ENCODE results near the gene MAGI2. TPM values are rescaled to one million over a fixed set of nuclear protein-coding genes. Genes with fewer than 3 reads are reported as not detected.
A peak's percentile ranks its signal among the peaks of the same experiment; 100 is the strongest.

MAGI2 gene
- total RNA-seq, 1 experiment from 2014 or later = 0.22 TPM

DNA sequence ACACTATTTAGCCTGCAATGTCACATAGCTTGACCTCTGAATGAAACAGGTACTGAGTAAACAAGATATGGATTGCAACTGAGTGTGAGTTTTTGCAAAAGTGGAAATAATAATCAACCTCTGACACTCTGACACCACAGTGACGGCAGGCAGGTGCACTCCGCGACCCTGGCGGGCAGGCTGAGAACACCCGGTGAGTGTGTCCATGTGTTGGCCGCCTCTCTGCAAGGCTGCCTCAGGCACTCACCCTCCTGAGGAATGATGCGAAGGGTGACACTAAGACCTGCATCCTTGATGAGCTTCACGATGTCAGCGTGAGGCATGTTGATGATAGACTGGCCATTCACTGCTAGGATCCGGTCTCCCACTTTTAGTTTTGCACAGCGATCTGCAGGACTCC lies 1318.7 kb downstream of the MAGI2 start (continued):
- TF ChIP-seq, protein P1, sequence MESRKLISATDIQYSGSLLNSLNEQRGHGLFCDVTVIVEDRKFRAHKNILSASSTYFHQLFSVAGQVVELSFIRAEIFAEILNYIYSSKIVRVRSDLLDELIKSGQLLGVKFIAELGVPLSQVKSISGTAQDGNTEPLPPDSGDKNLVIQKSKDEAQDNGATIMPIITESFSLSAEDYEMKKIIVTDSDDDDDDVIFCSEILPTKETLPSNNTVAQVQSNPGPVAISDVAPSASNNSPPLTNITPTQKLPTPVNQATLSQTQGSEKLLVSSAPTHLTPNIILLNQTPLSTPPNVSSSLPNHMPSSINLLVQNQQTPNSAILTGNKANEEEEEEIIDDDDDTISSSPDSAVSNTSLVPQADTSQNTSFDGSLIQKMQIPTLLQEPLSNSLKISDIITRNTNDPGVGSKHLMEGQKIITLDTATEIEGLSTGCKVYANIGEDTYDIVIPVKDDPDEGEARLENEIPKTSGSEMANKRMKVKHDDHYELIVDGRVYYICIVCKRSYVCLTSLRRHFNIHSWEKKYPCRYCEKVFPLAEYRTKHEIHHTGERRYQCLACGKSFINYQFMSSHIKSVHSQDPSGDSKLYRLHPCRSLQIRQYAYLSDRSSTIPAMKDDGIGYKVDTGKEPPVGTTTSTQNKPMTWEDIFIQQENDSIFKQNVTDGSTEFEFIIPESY (IDR thresholded peaks at IDR 0.05; ENCODE audit: extremely low read depth, insufficient replicate concordance, low read length) = no peak
- TF ChIP-seq, protein P2, sequence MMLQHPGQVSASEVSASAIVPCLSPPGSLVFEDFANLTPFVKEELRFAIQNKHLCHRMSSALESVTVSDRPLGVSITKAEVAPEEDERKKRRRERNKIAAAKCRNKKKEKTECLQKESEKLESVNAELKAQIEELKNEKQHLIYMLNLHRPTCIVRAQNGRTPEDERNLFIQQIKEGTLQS (IDR thresholded peaks at IDR 0.05) = no peak
- TF ChIP-seq JUND (IDR thresholded peaks at IDR 0.05) = no peak
- TF ChIP-seq CBX3 (IDR thresholded peaks at IDR 0.05; ENCODE audit: low read depth) = no peak
- no peak for TF ChIP-seq TCF7L2 (IDR thresholded peaks at IDR 0.05; ENCODE audit: borderline replicate concordance, extremely low read depth, insufficient read depth, insufficient read length)

DNA sequence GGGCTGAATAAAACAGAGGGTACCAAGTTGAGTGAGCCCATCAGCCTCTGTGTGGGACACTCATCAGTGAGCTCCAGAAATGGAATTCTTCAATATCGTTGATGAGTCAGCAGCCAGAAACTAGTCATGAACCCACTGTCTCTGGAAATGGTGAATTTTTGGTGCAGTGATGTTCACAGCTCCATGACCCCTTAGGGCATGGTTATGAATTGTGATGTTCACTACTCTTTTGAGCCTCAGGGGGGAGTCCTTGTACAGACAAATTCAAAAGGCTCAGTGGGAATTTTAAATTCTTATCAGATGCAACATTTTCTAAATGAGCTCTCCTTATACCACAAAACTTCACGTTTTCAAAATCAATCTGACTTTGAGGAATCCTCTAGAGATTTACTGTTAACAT lies 1319.2 kb downstream of the MAGI2 start:
- peak; percentile 73 for ATAC-seq

More for the DNA sequence above, 1319.2 kb downstream of the MAGI2 start:
- peak; percentile 19 for DNase-seq (ENCODE audit: low read depth, low spot score)
- CTCF ChIA-PET = interaction anchor here (0.6 to 1.7 kb wide), 12 partner anchors 10 to 1042 kb away, joined by 3 to 10 read pairs (median 4); no protein-coding TSS in a partner anchor
- RAD21 ChIA-PET (ENCODE audit: low non-redundant PET in 1 of 2, low total read pairs in 2 of 2, uncharacterized antibody in 2 of 2, unreplicated experiment in 2 of 2) = interaction anchor here (0.6 to 1.1 kb wide), 2 partner anchors 114 to 297 kb away, joined by 3 read pairs; no protein-coding TSS in a partner anchor
- no peaks in the 10 kb centered on the region for H3K9me2 ChIP-seq (ENCODE audit: insufficient read depth)
- H3K27me3 ChIP-seq (ENCODE audit: insufficient read depth, low read length) = peaks cover 21% of the 10 kb centered on the region
- H3K9me3 ChIP-seq (ENCODE audit: control insufficient read depth in 1 of 2, insufficient read depth in 1 of 2, low read depth in 1 of 2, low read length in 2 of 2) = no peaks in the 10 kb centered on the region
- TF ChIP-seq, protein P3, sequence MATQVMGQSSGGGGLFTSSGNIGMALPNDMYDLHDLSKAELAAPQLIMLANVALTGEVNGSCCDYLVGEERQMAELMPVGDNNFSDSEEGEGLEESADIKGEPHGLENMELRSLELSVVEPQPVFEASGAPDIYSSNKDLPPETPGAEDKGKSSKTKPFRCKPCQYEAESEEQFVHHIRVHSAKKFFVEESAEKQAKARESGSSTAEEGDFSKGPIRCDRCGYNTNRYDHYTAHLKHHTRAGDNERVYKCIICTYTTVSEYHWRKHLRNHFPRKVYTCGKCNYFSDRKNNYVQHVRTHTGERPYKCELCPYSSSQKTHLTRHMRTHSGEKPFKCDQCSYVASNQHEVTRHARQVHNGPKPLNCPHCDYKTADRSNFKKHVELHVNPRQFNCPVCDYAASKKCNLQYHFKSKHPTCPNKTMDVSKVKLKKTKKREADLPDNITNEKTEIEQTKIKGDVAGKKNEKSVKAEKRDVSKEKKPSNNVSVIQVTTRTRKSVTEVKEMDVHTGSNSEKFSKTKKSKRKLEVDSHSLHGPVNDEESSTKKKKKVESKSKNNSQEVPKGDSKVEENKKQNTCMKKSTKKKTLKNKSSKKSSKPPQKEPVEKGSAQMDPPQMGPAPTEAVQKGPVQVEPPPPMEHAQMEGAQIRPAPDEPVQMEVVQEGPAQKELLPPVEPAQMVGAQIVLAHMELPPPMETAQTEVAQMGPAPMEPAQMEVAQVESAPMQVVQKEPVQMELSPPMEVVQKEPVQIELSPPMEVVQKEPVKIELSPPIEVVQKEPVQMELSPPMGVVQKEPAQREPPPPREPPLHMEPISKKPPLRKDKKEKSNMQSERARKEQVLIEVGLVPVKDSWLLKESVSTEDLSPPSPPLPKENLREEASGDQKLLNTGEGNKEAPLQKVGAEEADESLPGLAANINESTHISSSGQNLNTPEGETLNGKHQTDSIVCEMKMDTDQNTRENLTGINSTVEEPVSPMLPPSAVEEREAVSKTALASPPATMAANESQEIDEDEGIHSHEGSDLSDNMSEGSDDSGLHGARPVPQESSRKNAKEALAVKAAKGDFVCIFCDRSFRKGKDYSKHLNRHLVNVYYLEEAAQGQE (IDR thresholded peaks at IDR 0.05; ENCODE audit: low read depth) = no peak
- TF ChIP-seq CBX3 (IDR thresholded peaks at IDR 0.05; ENCODE audit: low read depth) = no peak
- no peak for TF ChIP-seq CEBPB (IDR thresholded peaks at IDR 0.05; ENCODE audit: low read depth)
- no peak for TF ChIP-seq POLR2AphosphoS5 (IDR thresholded peaks at IDR 0.05; ENCODE audit: low read depth, low read length)
- TF ChIP-seq RAD21 (IDR thresholded peaks at IDR 0.05; ENCODE audit: low read depth) = peak; percentile 62
- no peak for TF ChIP-seq SRF (IDR thresholded peaks at IDR 0.05; ENCODE audit: low read depth)
- TF ChIP-seq, protein P4, sequence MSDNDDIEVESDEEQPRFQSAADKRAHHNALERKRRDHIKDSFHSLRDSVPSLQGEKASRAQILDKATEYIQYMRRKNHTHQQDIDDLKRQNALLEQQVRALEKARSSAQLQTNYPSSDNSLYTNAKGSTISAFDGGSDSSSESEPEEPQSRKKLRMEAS (IDR thresholded peaks at IDR 0.05) = no peak
- TF ChIP-seq, protein P1 (IDR thresholded peaks at IDR 0.05; ENCODE audit: extremely low read depth, insufficient replicate concordance, low read length) = no peak
- TF ChIP-seq, protein P5, sequence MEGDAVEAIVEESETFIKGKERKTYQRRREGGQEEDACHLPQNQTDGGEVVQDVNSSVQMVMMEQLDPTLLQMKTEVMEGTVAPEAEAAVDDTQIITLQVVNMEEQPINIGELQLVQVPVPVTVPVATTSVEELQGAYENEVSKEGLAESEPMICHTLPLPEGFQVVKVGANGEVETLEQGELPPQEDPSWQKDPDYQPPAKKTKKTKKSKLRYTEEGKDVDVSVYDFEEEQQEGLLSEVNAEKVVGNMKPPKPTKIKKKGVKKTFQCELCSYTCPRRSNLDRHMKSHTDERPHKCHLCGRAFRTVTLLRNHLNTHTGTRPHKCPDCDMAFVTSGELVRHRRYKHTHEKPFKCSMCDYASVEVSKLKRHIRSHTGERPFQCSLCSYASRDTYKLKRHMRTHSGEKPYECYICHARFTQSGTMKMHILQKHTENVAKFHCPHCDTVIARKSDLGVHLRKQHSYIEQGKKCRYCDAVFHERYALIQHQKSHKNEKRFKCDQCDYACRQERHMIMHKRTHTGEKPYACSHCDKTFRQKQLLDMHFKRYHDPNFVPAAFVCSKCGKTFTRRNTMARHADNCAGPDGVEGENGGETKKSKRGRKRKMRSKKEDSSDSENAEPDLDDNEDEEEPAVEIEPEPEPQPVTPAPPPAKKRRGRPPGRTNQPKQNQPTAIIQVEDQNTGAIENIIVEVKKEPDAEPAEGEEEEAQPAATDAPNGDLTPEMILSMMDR (IDR thresholded peaks at IDR 0.05 in 2 of 3, conservative IDR thresholded peaks at IDR 0.05 in 1 of 3; ENCODE audit: borderline replicate concordance in 1 of 3, insufficient read depth in 1 of 3, low read depth in 2 of 3, low read length in 2 of 3) = peak; percentile 32 to 66 (median 51); a peak in 5 of 6 replicates
- no peak for TF ChIP-seq EGR1 (IDR thresholded peaks at IDR 0.05; ENCODE audit: low read depth)
- POLR2A ChIA-PET = no interaction called here
- intact Hi-C loops (cut with micrococcal nuclease) = loop anchor here (10.0 kb wide), 1 partner anchor 791 kb away; no protein-coding TSS in a partner anchor
- H3K9ac ChIP-seq (ENCODE audit: low read length) = no peak overlapping the region
- H3K4me3 ChIP-seq (replicated peaks in 1 of 2; ENCODE audit: low read depth in 1 of 2, low read length in 2 of 2) = no peak overlapping the region
- no peaks in the 10 kb centered on the region for H4K20me1 ChIP-seq (ENCODE audit: insufficient read depth)
- no peak overlapping the region for H2AFZ ChIP-seq (ENCODE audit: low read depth, low read length, poor library complexity, severe bottlenecking)
- H3K4me1 ChIP-seq (ENCODE audit: control insufficient read depth in 1 of 2, insufficient read depth in 2 of 2, low read length in 2 of 2) = no peaks in the 10 kb centered on the region
- H3K4me2 ChIP-seq (ENCODE audit: low read length) = no peak overlapping the region
- no peaks in the 10 kb centered on the region for H3K36me3 ChIP-seq (ENCODE audit: control insufficient read depth in 1 of 2, insufficient read depth in 2 of 2, low read length in 2 of 2)
- BruUV-seq (replicated peaks) = no TSS peak
- H3K27ac ChIP-seq (ENCODE audit: low read depth, low read length) = no peak overlapping the region
- H3K79me2 ChIP-seq (ENCODE audit: insufficient read depth, low read length) = no peaks in the 10 kb centered on the region
